ENCODE data around the gene KLHDC4. TPM values are rescaled to one million over a fixed set of nuclear protein-coding genes. Genes with fewer than 3 reads are reported as not detected.
"Not testable (repeated sequence)": the region's sequence is repeated elsewhere in the genome, so short reads cannot be mapped to it uniquely, and the experiment has no call there.

KLHDC4 gene
- polyA plus RNA-seq (ENCODE audit: insufficient read length), result 32.5 TPM

GRCh38 chr16:87765776-87766484 is at the start of gene KLHDC4:
Gene KLHDC4 (minus strand): TSS chr16:87765986. CDS start chr16:87765890, 96 bp downstream.
- DNase-seq, result peak; percentile 91

GRCh38 chr16:87815567-87815966 is 49.8 kb upstream of the KLHDC4 start:
- DNase-seq, result no peak

DNA sequence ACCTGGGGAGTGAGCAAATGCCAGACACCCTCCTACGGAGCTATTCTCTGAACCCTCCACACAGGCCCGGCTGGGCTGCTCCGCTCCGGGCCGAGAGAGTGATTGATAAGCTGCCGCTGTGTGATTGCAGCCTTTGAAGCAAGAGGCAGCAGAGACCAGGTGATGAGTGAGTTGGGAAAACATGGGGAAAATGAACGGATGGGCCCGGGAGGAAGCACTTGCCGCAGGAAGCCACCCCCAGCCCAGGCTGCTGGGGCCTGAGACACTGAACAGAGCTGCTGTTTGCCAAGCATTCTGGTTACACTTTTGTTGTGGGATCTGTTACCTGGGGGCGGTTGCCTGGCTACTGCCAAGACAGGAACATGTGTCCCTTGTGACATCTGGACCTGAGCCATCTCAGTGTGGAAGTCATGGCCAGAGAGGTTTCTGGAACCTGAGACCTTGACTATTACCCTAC is 46.4 kb upstream of the KLHDC4 start:
- DNase-seq, result no peak

- DNase-seq, result not testable (repeated sequence)
Measured at GRCh38 chr16:87811454-87811853, 45.7 kb upstream of the KLHDC4 start.

GRCh38 chr16:87809150-87809902 is 43.5 kb upstream of the KLHDC4 start:
- no peak for DNase-seq

DNA sequence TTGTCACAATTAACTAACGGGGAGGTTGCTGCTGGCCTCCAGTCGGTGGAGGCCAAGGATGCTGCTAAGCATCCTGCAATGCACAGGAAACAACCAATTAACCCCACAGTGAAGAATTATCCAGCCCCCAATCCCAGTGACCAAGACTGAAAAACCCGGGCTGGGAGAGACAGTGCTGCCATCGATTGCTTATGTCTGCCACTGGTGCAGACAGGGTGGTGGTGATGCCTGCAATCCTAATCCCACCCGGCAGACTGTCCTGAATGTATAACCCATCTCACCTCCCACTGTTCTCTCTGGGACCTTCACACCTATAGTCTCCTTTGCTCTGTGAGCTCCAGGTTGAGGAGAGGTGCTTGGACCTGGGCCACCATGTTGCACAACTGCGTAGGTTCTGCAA is 42.3 kb upstream of the KLHDC4 start:
- no peak for DNase-seq

- no peak for DNase-seq
Measured at GRCh38 chr16:87806641-87807546, 41.1 kb upstream of the KLHDC4 start.

DNA sequence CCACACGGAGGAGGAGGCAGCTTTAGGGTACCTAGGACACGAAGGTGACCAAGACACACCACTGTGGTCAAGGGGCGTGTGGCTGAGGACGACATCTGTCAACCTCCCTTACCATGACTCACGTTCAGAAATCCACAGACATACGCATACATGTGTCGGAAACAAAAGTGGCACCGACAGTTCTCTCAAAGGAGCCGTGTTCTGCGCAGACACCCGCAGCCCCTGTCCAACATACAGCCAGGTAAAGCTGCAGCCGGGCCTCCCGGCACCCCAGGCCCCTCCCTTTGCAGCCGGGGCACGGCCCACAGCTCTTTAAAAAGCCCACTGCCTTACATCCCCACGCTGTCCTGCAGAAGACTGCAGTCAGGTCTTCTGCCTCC is 40.5 kb upstream of the KLHDC4 start:
- no peak for DNase-seq

DNA sequence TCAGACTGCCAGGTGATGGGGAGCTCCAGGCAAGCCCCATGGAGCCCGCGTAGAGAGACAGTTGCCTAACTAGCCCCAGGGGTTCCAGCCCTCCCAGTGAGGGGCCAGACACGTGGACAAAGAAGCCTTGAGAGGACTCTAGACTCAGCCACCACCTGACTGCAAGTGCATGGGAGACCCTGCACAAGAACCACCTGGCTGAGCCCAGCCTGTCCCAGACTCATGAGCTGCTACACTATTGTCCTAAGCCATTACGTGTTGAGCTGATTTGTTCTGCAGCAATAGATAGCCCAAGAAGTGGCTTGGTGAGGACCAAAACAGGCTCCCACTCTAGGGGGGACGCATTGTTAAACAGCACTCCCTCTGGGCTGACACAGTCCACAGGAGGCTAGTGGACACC is 37.6 kb upstream of the KLHDC4 start:
- DNase-seq, result no peak

DNA sequence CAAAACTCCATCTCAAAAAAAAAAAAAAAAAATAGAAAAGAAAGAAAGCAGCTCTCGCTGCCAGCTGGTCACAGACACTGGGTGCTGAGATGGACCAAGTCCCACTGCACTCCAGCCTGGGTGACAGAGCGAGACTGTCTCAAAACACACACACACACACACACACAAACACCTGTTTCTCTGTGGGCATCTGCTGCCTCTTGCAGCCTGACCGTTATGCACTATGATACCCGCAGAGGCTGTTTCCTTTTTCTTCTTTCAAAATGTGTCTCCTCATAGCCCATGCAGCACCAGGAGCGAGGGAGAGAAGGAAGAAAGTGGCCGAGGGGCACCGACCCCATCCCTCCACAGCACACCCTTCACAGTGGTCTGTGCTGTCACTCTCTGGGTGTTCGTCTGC is 36.9 kb upstream of the KLHDC4 start:
- DNase-seq, result no peak

DNA sequence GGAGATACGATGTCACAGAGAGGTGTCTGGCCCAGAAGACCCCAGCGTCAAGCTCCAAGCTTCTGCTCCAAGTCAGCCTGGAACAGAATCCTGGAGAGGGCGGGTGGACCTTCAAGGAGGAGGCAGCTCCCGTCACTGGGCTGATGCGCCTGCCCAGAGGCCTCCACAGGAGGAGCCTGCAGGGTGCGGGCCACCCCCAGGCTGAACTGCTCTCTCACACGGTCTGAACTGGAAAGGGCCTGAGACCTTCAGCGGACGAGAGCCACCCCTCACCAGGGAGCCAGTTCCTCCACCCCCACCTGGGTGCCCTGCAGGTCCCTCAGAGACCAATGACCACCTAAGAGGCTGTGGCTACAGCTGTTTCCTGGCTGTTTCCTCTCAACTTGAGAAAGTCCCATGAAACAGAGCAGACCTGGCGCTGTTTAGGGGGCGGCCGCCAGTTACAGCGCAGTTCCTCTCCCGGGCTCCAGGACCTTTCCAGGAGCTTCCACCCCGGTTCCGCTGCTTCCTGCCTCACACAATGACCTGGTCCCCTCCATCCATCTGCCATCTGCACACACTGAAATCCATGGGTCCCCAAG is 36.0 kb upstream of the KLHDC4 start:
- no peak for DNase-seq

- DNase-seq, result no peak
Measured at GRCh38 chr16:87800497-87800896, 34.7 kb upstream of the KLHDC4 start.

- no peak for DNase-seq
Measured at GRCh38 chr16:87795336-87795735, 29.6 kb upstream of the KLHDC4 start.

DNA sequence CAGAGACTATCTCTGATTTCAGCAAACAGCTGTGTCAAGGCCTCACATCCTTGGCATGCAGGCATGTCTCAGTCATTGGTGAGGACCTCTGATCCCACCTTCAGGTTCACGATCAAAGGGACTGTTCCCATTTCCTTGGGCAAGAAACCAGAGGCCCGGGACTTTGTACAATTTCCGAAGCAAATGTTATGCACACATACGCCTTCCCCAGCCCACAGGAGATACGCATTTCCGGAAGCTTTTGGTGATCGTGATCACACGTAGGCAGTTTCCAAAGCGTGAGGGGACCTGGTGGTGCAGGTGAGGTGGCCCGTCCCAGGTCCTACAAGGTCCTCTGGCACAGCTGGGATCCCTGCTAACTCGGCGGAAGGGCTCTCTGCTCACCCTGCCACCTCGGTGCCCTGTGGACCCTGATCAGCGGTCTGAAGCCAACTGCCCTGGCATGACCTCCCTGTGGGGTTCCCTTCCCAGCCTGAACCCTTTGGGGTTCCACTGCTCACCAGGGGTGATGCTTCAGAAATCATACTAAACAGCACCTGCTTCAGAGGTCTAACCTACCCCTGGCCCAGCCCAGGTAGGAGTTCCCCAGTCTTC is 28.8 kb upstream of the KLHDC4 start:
- no peak for DNase-seq

DNA sequence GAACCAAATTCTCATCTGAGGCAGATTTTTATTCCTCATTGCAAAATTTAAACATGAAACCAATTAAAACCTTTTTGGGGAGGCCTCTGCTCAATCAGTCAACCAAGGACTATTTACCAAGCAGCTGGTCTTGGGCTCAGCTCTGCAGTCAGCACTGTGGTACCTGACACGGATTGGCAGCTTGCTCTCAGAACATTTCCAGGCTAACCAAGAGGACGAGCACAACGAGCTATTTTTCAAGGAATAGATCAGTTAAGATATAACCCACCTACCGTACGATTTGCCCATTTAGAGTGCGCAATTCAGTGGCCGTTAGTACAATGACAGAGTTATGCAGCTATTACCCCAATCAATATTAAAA is 26.4 kb upstream of the KLHDC4 start:
- DNase-seq, result no peak

- DNase-seq, result no peak
Measured at GRCh38 chr16:87791295-87792204, 25.8 kb upstream of the KLHDC4 start.

DNA sequence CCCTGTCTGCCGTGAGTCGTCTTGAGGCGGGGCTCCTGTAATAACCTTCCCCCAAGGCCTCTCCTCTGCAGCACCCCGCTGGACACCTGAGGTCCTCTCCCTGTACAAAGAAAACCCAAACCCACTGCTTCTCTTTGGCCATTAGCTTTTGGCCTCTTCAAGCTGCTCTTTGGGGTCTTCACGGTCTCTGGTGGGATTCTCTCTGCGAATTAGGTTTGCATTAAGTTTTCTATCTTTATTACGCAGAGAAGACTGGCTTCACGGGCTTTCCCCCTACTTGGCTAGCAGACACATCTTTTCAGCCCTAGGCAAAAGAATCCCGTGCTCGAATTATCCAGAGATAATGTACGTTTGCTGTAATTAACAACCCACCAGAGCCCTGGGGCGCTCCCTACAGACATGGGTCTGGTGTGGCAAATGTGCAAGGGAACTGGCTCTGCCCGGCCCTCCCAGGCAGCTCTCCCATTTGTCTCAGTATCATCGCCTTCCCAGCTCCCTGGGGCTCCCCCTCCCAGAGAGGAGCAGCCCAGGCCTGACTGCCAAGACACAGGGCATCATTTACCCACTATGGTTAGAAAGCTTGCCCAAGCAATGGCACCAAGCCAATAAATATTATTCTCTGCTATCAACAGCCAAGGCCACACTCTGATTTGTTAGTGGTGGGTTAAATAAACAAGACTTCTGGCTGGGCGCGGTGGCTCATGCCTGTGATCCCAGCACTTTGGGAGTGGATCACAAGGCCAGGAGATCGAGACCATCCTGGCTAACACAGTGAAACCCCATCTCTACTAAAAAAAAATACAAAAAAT is 24.7 kb upstream of the KLHDC4 start:
- DNase-seq, result no peak

- DNase-seq, result no peak
Measured at GRCh38 chr16:87789437-87790291, 23.9 kb upstream of the KLHDC4 start.

DNA sequence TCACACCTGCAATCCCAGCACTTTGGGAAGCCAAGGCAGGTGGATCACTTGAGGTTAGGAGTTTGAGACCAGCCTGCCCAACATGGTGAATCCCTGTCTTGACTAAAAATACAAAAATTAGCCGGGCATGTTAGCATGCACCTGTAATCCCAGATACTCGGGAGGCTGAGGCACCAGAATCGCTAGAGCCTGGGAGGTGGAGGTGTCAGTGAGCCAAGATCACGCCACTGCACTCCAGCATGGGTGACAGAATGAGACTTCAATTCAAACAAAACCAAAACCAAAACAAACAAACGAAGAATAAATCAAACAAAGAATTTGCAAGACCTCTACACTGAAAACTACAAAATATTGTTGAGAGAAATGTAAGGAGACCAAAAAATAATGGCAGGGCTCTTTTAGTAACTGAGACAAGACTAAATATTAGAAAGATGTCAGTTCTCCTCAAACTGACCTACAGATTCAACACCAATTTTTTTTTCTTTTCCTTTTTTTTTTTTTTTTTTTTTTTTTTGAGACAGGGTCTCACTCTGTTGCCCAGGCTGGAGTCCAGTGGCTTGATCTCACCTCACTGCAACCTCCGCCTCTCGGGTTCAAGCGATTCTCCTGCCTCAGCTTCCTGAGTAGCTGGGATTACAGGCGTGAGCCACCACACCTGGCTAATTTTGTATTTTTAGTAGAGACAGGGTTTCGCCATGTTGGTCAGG is 23.1 kb upstream of the KLHDC4 start:
- not testable (repeated sequence) for DNase-seq

Data from hindlimb muscle (tissue), 1 donor.